ENCODE results near the gene SIRT2.
"Not testable (repeated sequence)": the region's sequence is repeated elsewhere in the genome, so short reads cannot be mapped to it uniquely, and the experiment has no call there.

SIRT2 gene

GRCh38 chr19:38839816-38840582, 59.4 kb downstream of the SIRT2 start:
- intact Hi-C loops (cut with DNase I) = loop anchor here (10.0 kb wide), 2 partner anchors 195 to 225 kb away; partner anchors contain the start of genes ACTN4, EIF3K and MAP4K1
- DNase-seq = no peak

- intact Hi-C loops (cut with DNase I) = loop anchor here (10.0 kb wide), 1 partner anchor 224 kb away; the partner anchor contains the start of genes EIF3K and MAP4K1
These were observed 60.2 kb downstream of the SIRT2 start for GRCh38 chr19:38838986-38839761.

GRCh38 chr19:38838208-38838985, 61.0 kb downstream of the SIRT2 start:
- DNase-seq = no peak
- intact Hi-C loops (cut with DNase I) = loop anchor here (10.0 kb wide), 1 partner anchor 224 kb away; the partner anchor contains the start of genes EIF3K and MAP4K1

More at GRCh38 chr19:38838986-38839761, 60.2 kb downstream of the SIRT2 start:
- DNase-seq = no peak

GRCh38 chr19:38837656-38838121, 61.7 kb downstream of the SIRT2 start:
- intact Hi-C loops (cut with DNase I) = loop anchor here (10.0 kb wide), 1 partner anchor 223 kb away; the partner anchor contains the start of genes EIF3K and MAP4K1
- no peak for DNase-seq

GRCh38 chr19:38836983-38837626, 62.3 kb downstream of the SIRT2 start:
- DNase-seq = no peak
- intact Hi-C loops (cut with DNase I) = loop anchor here (10.0 kb wide), 1 partner anchor 222 kb away; the partner anchor contains the start of genes EIF3K and MAP4K1

DNA sequence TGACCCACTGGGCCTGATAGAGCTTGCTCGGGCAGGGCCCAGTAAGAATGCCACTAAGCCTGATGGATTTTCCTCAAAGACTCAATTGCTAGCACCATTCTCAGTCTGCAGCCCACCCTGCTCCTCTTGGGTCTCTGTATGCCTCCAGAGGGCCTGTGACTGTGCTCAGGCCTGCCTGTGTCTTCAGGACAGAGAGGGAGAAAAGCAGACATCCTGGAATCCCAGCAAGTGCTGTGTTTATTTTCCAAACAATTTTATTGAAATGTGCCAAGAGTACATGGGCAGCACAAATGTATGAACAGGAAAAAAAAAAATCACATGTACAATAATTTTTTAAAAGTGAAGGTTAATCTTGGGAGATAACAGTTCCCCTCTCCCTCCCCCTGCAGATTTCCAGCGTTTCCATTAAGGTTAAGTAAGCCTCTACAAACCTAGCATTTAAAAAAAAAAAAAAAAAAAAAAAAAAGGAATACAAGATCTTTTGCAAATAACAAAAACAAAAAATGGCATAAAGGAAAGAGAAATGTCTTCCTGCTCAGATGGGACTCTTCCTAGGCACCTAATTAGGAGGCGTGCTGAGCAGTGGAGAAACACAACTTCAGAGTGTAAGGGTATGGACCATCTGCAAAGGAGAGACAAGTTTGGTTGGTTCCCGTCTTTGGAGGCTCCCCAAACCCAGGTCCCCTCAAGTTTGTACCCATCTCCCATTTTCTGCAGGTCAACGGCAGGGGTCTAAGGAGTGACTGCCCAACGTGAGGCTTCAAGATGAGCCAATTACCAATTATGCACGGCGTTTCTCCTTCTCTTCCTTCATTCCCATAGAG, 63.0 kb downstream of the SIRT2 start:
- DNase-seq = no peak

GRCh38 chr19:38834590-38834989, 64.8 kb downstream of the SIRT2 start:
- DNase-seq = no peak
- intact Hi-C loops (cut with DNase I) = loop anchor here (5.0 to 10.0 kb wide), 2 partner anchors 102 to 220 kb away; partner anchors contain the start of genes EIF3K and MAP4K1

More for the DNA sequence above, 63.0 kb downstream of the SIRT2 start:
- intact Hi-C loops (cut with DNase I) = loop anchor here (10.0 kb wide), 1 partner anchor 222 kb away; the partner anchor contains the start of genes EIF3K and MAP4K1

- intact Hi-C loops (cut with DNase I) = loop anchor here (5.0 to 10.0 kb wide), 2 partner anchors 102 to 219 kb away; partner anchors contain the start of genes EIF3K and MAP4K1
- DNase-seq = no peak
These were observed 65.3 kb downstream of the SIRT2 start for GRCh38 chr19:38834104-38834490.

DNA sequence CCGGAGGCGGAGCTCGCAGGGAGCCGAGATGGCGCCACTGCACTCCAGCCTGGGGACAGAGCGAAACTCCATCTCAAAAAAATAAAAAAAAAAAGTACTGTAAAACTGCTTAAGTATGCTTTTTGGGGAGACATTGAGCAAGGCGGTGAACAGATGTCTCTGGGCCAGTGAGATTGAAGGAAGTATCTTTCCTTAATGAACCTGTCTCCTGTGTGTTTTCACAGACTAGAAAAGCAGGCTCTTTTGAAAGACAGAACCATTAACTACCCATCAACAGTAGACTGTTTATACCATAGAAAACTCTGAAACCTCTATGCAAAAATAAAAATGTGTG, 66.4 kb downstream of the SIRT2 start:
- intact Hi-C loops (cut with DNase I) = loop anchor here (5.0 to 10.0 kb wide), 2 partner anchors 101 to 218 kb away; partner anchors contain the start of genes EIF3K and MAP4K1
- DNase-seq = no peak

GRCh38 chr19:38831142-38831605, 68.2 kb downstream of the SIRT2 start:
- intact Hi-C loops (cut with DNase I) = loop anchor here (5.0 to 10.0 kb wide), 2 partner anchors 99 to 216 kb away; partner anchors contain the start of genes EIF3K and MAP4K1
- DNase-seq = peak in 35 of 42 donors; percentile 3 to 55 (median 28)

- no peak for DNase-seq
- intact Hi-C loops (cut with DNase I) = loop anchor here (5.0 to 10.0 kb wide), 2 partner anchors 98 to 215 kb away; partner anchors contain the start of genes EIF3K and MAP4K1
These were observed 69.2 kb downstream of the SIRT2 start for GRCh38 chr19:38830039-38830733.

DNA sequence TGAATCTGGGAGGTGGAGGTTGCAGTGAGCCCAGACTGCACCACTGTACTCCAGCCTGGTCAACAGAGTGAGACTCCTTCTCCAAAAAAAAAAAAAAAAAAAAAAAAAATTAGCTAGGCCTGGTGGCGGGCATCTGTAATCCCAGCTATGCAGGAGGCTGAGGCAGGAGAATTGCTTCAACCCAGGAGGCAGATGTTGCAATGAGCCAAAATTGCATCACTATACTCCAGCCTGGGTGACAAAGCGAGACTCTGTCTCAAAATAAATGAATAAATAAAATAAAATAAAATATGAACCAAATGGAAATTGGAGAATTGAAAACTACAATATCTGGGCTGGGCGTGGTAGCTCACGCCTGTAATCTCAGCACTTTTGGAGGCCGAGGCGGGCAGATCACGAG, 70.2 kb downstream of the SIRT2 start:
- DNase-seq; intact Hi-C loops (cut with DNase I): not testable (repeated sequence)

All from head of caudate nucleus (tissue), 42 donors.